Mucosa of stomach (tissue), 1 donor: ENCODE measurements around the gene DYNLRB2.

Source experiments
- H3K27me3 ChIP-seq: one replicate; pipeline ENCODE4 v1.7.0; 2013; ENCODE audit warnings: mild to moderate bottlenecking, low read length; ENCODE audit not compliant: control insufficient read depth, insufficient read depth
- H3K36me3 ChIP-seq: one replicate; pipeline ENCODE4 v1.7.0; 2013; ENCODE audit warnings: low read length; ENCODE audit not compliant: control insufficient read depth, insufficient read depth
- H3K4me1 ChIP-seq: one replicate; pipeline ENCODE4 v1.7.0; 2013; ENCODE audit warnings: mild to moderate bottlenecking, low read length; ENCODE audit not compliant: control insufficient read depth, insufficient read depth
- H3K4me3 ChIP-seq: one replicate; pipeline ENCODE4 v1.7.0; 2013; ENCODE audit warnings: low read length
- H3K9ac ChIP-seq: one replicate; pipeline ENCODE4 v1.7.0; 2013; ENCODE audit warnings: mild to moderate bottlenecking, low read length, moderate library complexity
- H3K9me3 ChIP-seq: one replicate; pipeline ENCODE4 v1.7.0; 2013; ENCODE audit warnings: mild to moderate bottlenecking, low read length, moderate library complexity; ENCODE audit not compliant: control insufficient read depth
- donor health status: Pancreatic carcinoma.

DYNLRB2 gene

DNA sequence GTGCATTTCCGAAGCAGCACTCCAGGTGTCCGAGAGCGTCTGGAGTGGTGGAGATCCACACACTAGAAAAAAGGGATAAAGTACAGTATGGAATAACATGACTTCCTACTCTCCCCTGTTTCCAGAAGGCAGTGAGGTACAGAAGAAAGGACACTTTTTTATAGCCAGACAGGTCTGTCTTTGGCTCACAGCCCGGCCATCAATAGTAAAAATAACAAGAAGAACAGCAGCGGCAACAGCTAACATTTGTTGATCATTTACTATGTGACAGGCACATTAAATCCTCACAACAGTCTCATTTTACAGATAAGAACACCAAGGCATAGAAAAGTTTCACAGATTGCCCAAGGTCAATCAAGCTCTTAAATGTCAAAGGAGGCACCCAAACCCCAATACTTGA is 16.2 kb downstream of the DYNLRB2 start:
- Histone ChIP-seq H3K36me3 (no peaks in the 10 kb centered on the region), H3K4me3 (no peak overlapping the region), H3K27me3 (no peaks in the 10 kb centered on the region), H3K9ac (no peak overlapping the region), H3K4me1 (no peaks in the 10 kb centered on the region), H3K9me3 (no peaks in the 10 kb centered on the region)

DNA sequence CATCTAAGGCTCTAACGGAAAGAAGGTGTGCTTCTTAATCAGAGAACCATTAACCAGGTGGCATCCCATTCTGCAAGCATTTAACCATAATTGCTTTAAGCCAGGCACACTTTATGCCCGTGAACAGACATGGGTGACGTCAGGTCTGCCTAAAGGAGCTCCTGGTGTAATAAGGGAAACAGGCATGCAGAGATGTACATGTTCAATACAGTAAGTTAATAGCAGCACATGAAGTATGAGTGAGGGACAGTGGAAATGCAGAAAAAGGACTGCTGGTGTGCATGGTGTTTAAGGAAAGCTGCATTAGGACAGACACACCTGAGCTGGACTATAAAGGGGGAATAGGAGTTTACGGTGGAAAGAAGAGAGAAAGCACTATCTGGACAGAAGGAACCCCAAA is 18.6 kb downstream of the DYNLRB2 start:
- H3K9me3 ChIP-seq = no peaks in the 10 kb centered on the region
- H3K36me3 ChIP-seq = no peaks in the 10 kb centered on the region

DNA sequence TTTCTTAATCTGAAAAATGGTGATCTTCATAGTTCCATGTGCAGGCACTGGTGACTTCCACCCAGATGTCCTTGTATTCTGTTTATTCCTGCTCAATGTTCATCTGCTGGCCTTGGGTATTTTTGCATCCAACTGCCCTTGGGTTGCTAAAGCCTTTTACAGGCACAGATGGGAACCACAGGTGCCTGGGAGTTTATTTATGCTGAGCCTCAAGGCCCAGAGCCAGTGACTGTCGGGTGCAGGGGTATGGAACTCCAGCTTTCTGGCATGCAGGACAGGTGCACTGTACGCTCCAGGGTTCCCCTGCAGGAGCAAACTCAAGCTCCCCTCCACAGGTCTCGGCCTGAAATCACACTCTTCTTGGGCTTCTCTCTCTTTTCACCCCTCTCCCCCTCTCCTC is 22.3 kb downstream of the DYNLRB2 start:
- H3K4me1 ChIP-seq = no peaks in the 10 kb centered on the region
- no peak overlapping the region for H3K4me3 ChIP-seq
- no peaks in the 10 kb centered on the region for H3K27me3 ChIP-seq
- H3K9me3 ChIP-seq = no peaks in the 10 kb centered on the region
- no peak overlapping the region for H3K9ac ChIP-seq
- no peaks in the 10 kb centered on the region for H3K36me3 ChIP-seq

More for the DNA sequence above, 18.6 kb downstream of the DYNLRB2 start:
- Histone ChIP-seq H3K27me3 (no peaks in the 10 kb centered on the region), H3K4me3 (no peak overlapping the region), H3K4me1 (no peaks in the 10 kb centered on the region), H3K9ac (no peak overlapping the region)

DNA sequence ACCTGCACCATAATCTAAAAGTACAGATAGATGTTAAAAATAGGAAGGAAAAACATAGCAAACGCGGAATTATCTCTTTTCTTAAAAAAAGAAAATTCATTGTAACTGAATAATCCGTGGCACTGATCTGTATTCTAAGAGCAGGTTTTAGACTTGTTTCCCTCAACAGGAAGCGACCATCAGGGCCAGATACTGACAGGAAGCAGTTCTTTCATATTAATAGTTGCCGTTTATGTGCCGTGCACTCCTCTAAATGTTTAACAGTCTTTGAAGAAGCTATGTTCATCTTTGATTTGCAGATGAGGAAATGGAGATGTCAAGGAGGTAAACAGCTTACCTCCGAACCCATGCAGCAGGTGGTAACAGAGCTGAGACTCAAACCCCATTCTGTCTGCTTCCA is 23.6 kb downstream of the DYNLRB2 start:
- Histone ChIP-seq H3K9me3 (no peaks in the 10 kb centered on the region), H3K27me3 (no peaks in the 10 kb centered on the region), H3K4me3 (no peak overlapping the region), H3K36me3 (no peaks in the 10 kb centered on the region), H3K9ac (no peak overlapping the region), H3K4me1 (no peaks in the 10 kb centered on the region)

DNA sequence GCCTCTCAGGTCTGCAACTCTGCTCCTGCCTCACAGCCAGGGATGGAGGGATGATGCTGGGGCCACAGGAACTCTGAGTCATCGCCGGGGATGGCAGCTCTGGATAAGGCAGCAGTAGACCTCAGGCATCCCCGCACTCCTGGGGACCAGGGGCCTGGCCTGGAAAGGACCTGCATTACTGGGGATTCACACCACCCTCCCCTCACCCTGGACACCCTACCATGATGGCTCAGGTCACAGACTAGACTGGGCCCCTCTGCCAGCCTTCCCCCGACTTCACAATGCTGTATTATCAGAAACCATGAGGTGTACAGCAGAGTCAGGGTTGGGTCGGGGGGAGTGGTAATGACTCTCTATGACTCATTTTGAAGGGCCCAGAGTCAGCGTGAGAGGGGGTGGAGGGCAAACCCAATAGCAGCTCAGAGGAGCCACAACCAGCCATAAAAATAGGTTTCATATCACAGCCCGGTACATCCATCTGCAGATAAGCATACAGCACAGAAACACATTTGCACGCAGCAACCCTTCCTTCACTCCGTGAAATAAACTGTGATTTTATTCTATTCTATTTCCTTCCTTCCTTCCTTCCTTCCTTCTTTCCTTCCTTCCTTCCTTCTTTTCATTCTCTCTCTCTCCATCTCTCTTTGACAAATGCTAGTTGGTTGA is 28.8 kb downstream of the DYNLRB2 start:
- Histone ChIP-seq H3K4me3 (no peak overlapping the region), H3K27me3 (no peaks in the 10 kb centered on the region), H3K4me1 (no peaks in the 10 kb centered on the region), H3K9ac (no peak overlapping the region), H3K9me3 (no peaks in the 10 kb centered on the region), H3K36me3 (no peaks in the 10 kb centered on the region)

DNA sequence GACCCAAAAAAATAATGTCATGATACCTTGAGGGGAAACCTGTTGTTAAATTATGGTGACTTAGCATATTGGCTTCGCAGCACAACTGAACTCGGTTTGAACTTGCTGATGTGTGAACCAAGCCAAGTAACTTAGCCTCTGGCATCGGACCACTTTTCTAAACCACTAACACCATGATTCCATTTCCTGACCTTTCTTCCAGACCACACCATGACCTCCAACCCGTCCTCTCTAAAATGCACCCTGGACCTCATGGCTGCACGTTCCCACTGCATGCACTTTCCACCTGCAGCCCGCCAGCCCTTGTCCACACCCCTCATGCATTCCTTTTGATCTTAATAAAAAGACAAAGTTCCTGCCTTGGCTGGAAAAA is 29.3 kb downstream of the DYNLRB2 start:
- Histone ChIP-seq H3K36me3 (no peaks in the 10 kb centered on the region), H3K27me3 (no peaks in the 10 kb centered on the region), H3K4me1 (no peaks in the 10 kb centered on the region), H3K9me3 (no peaks in the 10 kb centered on the region), H3K9ac (no peak overlapping the region), H3K4me3 (no peak overlapping the region)

DNA sequence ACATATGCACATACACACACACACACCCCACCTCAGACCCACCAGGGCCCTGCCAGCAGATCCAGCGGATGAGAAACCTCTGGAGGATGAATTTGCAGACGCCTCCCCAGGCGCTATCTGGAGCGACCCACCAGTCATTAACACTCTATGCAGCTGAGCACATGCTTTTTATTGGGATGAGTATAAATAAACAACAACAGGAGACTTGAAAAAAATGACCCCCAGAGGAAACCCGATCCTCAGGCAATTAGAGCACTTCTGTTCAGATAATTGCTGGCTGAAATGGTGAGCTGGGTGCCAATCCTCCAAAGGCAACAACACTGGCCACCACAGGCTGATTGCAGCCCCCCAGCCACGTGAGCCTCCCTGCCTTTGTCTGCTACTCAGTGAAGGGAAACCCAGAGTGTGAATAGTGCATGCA is 32.9 kb downstream of the DYNLRB2 start:
- H3K36me3 ChIP-seq = no peaks in the 10 kb centered on the region
- no peaks in the 10 kb centered on the region for H3K9me3 ChIP-seq
- no peak overlapping the region for H3K9ac ChIP-seq
- H3K27me3 ChIP-seq = no peaks in the 10 kb centered on the region
- H3K4me1 ChIP-seq = peaks cover 11% of the 10 kb centered on the region
- H3K4me3 ChIP-seq = no peak overlapping the region

DNA sequence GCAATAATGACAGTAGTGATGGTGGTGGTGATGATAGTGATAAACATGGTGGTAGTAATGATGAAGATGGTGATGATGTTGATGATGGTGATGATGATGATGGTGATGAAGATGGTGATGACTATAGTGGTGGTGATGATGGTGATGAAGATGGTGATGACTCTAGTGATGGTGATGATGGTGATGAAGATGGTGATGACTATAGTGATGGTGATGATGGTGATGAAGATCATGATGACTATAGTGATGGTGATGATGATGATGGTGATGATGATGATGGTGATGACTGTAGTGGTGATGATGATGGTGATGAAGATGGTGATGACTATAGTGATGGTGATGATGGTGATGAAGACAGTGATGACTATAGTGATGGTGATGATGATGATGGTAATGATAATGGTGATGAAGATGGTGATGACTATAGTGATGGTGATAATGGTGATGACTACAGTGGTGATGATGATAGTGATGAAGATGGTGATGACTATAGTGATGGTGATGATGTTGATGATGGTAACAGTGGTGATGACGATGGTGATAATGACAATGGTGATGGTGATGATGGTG is 35.6 kb downstream of the DYNLRB2 start:
- Histone ChIP-seq H3K4me1 (peaks cover 11% of the 10 kb centered on the region), H3K36me3 (no peaks in the 10 kb centered on the region), H3K4me3 (no peak overlapping the region), H3K9me3 (no peaks in the 10 kb centered on the region), H3K9ac (no peak overlapping the region), H3K27me3 (no peaks in the 10 kb centered on the region)

DNA sequence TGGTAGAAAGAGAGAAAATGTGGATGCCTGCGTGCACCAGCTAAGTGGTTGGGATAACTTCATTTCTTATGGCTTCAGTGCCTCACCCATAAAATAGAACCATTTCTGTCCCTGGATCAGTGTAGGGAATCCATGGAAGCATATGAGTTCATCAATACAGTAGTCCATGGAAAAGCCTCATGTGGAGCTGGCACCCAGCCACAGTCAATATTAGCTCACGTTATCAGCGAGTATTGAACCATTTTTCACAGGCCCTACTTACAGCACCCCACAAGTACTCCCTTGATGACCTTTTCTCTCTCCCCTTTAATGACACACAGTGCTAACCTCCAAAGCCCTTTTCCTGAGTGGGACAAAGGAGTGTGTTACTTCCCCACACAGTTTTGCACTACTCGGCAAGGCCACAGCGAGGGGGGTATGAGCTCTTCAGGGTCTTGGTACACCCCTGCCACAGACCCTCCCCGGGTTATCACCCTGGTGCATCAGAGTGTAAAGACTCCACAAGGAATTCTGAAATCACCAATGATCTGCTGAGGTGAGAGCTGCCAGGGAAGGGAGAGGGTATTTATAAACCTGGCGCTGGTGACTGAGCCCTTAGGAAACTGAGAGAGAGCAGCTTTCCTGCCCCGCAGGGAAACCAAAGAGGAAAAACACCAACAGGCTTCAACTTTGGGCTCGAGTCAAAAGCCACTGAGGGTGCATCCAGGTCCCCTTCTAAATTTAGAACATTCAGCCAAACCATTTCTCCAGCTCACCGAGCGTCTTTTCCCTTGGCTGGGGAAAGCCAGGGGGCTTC is 36.9 kb downstream of the DYNLRB2 start:
- Histone ChIP-seq H3K9me3 (no peaks in the 10 kb centered on the region), H3K4me3 (no peak overlapping the region), H3K36me3 (no peaks in the 10 kb centered on the region), H3K27me3 (no peaks in the 10 kb centered on the region), H3K4me1 (peaks cover 11% of the 10 kb centered on the region), H3K9ac (no peak overlapping the region)

DNA sequence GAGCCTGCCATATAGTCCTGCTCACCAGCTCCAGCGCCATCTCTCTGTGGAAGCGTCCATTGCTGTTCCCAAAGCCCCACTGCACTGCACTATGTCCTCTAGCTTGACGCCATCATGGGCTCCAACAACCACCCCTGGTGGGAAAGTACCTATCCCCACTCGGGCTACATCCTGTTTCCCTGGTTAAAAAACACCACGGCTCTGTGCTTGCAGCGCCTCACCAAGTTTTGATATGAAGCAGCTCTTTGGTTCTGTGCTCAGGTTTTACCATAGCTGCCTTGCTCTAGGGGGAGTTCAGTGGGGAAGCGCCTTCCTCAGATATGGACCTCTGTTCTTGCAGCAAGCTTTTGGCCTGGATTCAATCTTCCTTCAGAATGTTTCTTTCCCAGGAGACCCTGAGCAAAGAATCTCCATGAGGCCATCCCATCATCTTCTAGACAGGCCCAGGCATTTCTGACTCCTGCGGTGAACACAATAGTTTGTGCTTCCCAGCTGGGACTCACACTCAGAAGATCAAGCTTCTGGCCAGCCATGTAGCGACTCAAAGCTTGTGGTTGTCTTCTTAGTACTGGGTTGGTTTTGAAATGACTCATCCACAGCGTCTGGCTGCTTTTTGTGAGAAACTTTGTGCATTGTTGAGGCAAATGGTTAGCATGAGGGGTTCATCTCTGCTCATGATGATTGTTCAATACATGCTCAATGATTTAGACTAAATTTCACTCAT is 39.5 kb downstream of the DYNLRB2 start:
- Histone ChIP-seq H3K4me1 (peaks cover 11% of the 10 kb centered on the region), H3K9me3 (no peaks in the 10 kb centered on the region), H3K36me3 (no peaks in the 10 kb centered on the region), H3K9ac (no peak overlapping the region), H3K4me3 (no peak overlapping the region), H3K27me3 (peaks cover 2% of the 10 kb centered on the region)

DNA sequence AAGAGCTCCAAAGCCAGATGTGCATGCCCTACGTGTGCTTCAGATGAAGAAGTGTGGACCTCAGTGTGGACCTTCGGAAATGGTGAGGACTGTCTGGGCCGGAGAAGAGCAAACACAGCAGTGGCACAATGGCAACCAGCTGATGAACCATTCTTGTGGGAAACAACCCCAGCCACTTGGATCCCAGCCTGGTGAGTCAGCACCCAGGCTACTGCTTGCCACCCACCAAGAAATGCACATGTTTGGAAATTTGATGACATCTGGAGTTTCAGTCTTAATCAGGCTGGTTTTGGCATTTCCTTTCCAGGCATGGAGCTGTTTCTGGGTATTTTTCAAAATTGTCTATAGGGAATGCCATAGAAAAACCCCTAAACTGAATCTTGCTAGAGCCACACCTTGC is 42.7 kb downstream of the DYNLRB2 start:
- Histone ChIP-seq H3K9ac (no peak overlapping the region), H3K27me3 (peaks cover 2% of the 10 kb centered on the region)

DNA sequence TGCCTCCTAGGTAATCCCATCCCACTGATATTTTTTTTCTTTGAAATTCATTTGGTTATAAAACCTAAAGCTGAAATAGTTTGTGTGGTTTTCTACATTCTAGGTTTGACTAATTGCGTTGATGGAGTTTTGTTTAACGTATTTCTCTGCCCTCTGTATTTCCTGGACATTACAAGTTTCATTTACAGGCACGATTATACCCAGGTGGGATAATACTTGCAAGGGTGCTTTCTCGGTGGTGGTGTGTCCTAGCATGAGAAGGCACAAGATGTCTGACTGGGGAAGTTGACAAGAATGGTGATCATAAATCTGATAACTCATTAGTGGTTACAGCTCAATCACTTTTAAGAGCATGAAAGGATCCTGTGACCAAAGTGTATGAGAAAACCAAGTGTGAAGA is 45.0 kb downstream of the DYNLRB2 start:
- Histone ChIP-seq H3K36me3 (no peaks in the 10 kb centered on the region), H3K9ac (no peak overlapping the region), H3K4me3 (no peak overlapping the region), H3K4me1 (no peaks in the 10 kb centered on the region), H3K27me3 (peaks cover 2% of the 10 kb centered on the region), H3K9me3 (no peaks in the 10 kb centered on the region)

More for the DNA sequence above, 42.7 kb downstream of the DYNLRB2 start:
- Histone ChIP-seq H3K4me3 (no peak overlapping the region), H3K4me1 (no peaks in the 10 kb centered on the region), H3K36me3 (no peaks in the 10 kb centered on the region), H3K9me3 (no peaks in the 10 kb centered on the region)
